B cell (primary cell): ENCODE data around the gene FAM120A. TPM values are rescaled to one million over a fixed set of nuclear protein-coding genes. Genes with fewer than 3 reads are reported as not detected.
A peak's percentile ranks its signal among the peaks of the same experiment; 100 is the strongest.

Experiments
- ATAC-seq: fragments of 200-7000 bp; cut with Tn5 transposase; one replicate; pipeline ENCODE4 v1.10.0; 2021; ENCODE audit warnings: low read depth, mild to moderate bottlenecking, moderate number of reproducible peaks, moderate library complexity
- CTCF ChIA-PET: fragments of 350-600 bp; sonication (Branson Sonifier 250); formaldehyde crosslinking; loops from one replicate; lab custom pipeline; 2021; ENCODE audit warnings: antibody characterized with exemption, inconsistent platforms; lab: Charles Lee
- POLR2A ChIA-PET: fragments of 350-600 bp; sonication (Branson Sonifier 250); formaldehyde crosslinking; loops from one replicate; lab custom pipeline; 2021; ENCODE audit warnings: antibody characterized with exemption; lab: Charles Lee
- DNase-seq: peaks from one replicate; pipeline ENCODE4 v3.0.0; 2013
- H2AFZ ChIP-seq: 2 replicates; pipeline ENCODE4 v1.6.1; 2012; ENCODE audit warnings: mild to moderate bottlenecking, low read depth, low read length; ENCODE audit not compliant: insufficient read depth, poor library complexity, severe bottlenecking
- H3K27ac ChIP-seq, 2 donors: 1 replicate in 1 of 2; 2 replicates in 1 of 2; pipeline ENCODE4 v1.5.1; 2012 to 2013; ENCODE audit warnings: low read length in 2 of 2, mild to moderate bottlenecking in 2 of 2, moderate library complexity in 1 of 2
- H3K27me3 ChIP-seq, 4 experiments: fragments of 200-600 bp in 1 of 4; sonication (generic) in 1 of 4; replicated peaks in 1 of 4; 1 replicate in 2 of 4; 2 replicates in 2 of 4; pipeline versions ENCODE4 v1.6.1 to v1.7.0; 2013 to 2016; ENCODE audit warnings: low read length in 3 of 4, mild to moderate bottlenecking in 2 of 4, mixed read lengths in 1 of 4, moderate library complexity in 1 of 4; ENCODE audit not compliant: insufficient read depth in 4 of 4, control insufficient read depth in 3 of 4; ENCODE audit errors: control extremely low read depth in 1 of 4
- H3K36me3 ChIP-seq, 2 experiments: replicated peaks in 1 of 2; 1 replicate in 1 of 2; 2 replicates in 1 of 2; pipeline versions ENCODE4 v1.6.1 to v1.7.1; 2013; ENCODE audit warnings: low read length in 1 of 2; ENCODE audit not compliant: insufficient read depth in 2 of 2, control insufficient read depth in 1 of 2; ENCODE audit errors: control extremely low read depth in 1 of 2, extremely low read depth in 1 of 2
- H3K4me1 ChIP-seq, 2 donors: fragments of 200-600 bp in 1 of 2; sonication (generic) in 1 of 2; 1 replicate in 1 of 2; 2 replicates in 1 of 2; pipeline versions ENCODE4 v1.5.1 to v1.6.1; 2013 to 2017; ENCODE audit warnings: low read length in 2 of 2; ENCODE audit not compliant: control insufficient read depth in 2 of 2, insufficient read depth in 2 of 2
- H3K4me2 ChIP-seq: replicated peaks from 2 replicates; pipeline ENCODE3; 2012; ENCODE audit warnings: mild to moderate bottlenecking, low read depth, low read length; ENCODE audit not compliant: poor library complexity, severe bottlenecking
- H3K4me3 ChIP-seq, 5 experiments: fragments of 200-600 bp in 1 of 5; sonication (generic) in 1 of 5; 1 replicate in 3 of 5; 2 replicates in 2 of 5; pipeline versions ENCODE4 v1.5.1 to v1.7.0; 2011 to 2016; ENCODE audit warnings: low read length in 4 of 5, mild to moderate bottlenecking in 4 of 5, low read depth in 2 of 5, control low read depth in 1 of 5, moderate library complexity in 1 of 5; ENCODE audit not compliant: insufficient read depth in 1 of 5; ENCODE audit errors: control extremely low read depth in 1 of 5, extremely low read depth in 1 of 5
- H3K79me2 ChIP-seq: fragments of 200-600 bp; sonication (generic); one replicate; pipeline ENCODE4 v1.6.0; 2016; ENCODE audit warnings: low read length; ENCODE audit not compliant: control insufficient read depth, insufficient read depth
- H3K9ac ChIP-seq: fragments of 200-600 bp; sonication (generic); 2 replicates; pipeline ENCODE4 v1.6.1; 2017; ENCODE audit warnings: mild to moderate bottlenecking, low read length, moderate library complexity
- H3K9me3 ChIP-seq, 3 donors: one replicate each; pipeline versions ENCODE4 v1.6.1 to v1.7.1; 2013; ENCODE audit warnings: low read length in 2 of 3; ENCODE audit not compliant: control insufficient read depth in 2 of 3, insufficient read depth in 1 of 3; ENCODE audit errors: control extremely low read depth in 1 of 3
- H4K20me1 ChIP-seq: 2 replicates; pipeline ENCODE4 v1.6.0; 2012; ENCODE audit warnings: mild to moderate bottlenecking, low read length; ENCODE audit not compliant: insufficient read depth, control insufficient read depth, poor library complexity, severe bottlenecking
- H3K27ac Mint-ChIP-seq: one replicate; pipeline ENCODE4 v1.8.0; 2021; ENCODE audit warnings: mixed read lengths
- H3K27me3 Mint-ChIP-seq: one replicate; pipeline ENCODE4 v1.8.0; 2021; ENCODE audit warnings: mixed read lengths
- H3K4me1 Mint-ChIP-seq: one replicate; pipeline ENCODE4 v1.8.0; 2021; ENCODE audit warnings: mixed read lengths
- H3K4me3 Mint-ChIP-seq: one replicate; pipeline ENCODE4 v1.8.0; 2021; ENCODE audit warnings: mixed read lengths
- H3K9me3 Mint-ChIP-seq: one replicate; pipeline ENCODE4 v1.8.0; 2022; ENCODE audit warnings: mixed read lengths; ENCODE audit not compliant: insufficient read depth
- CTCF ChIP-seq: fragments of 200-600 bp; IDR thresholded peaks from one replicate; pipeline ENCODE4 v1.8.0; 2022; ENCODE audit warnings: antibody characterized with exemption, mild to moderate bottlenecking
- EZH2 ChIP-seq: IDR thresholded peaks from 2 replicates; pipeline ENCODE4 v1.6.1; 2012; ENCODE audit warnings: borderline replicate concordance, low read depth, mild to moderate bottlenecking, moderate library complexity, low read length; ENCODE audit not compliant: insufficient read depth, poor library complexity, severe bottlenecking
- WGBS: methylation state at CpG from one replicate; pipeline ENCODE4 v1.1.5; 2013; ENCODE audit warnings: missing lambda C conversion rate; ENCODE audit not compliant: insufficient coverage; 5-methylcytosine and 5-hydroxymethylcytosine counted together
- intact Hi-C: fragments of 100-400 bp; cut with micrococcal nuclease; formaldehyde crosslinking; loops from one replicate; pipeline ENCODE4 v1.10.0; 2022
- polyA plus RNA-seq: library from polyadenylated mRNA; depleted of rRNA; stranded (reverse); fragments of >200 nt; gene quantifications from 2 replicates; pipeline ENCODE4 v1.2.3, GENCODE V29; 2012
- total RNA-seq, 2 donors: library from RNA; stranded (reverse); fragments of 120-200 nt in 1 of 2; gene quantifications; 1 replicate in 1 of 2; 2 replicates in 1 of 2; pipeline versions ENCODE4 v1.2.3 to v1.2.4, GENCODE V29; 2013 to 2022

The FAM120A gene
- total and polyA plus RNA-seq, 2 donors (not counting 1 experiment from before 2014, with no cell fraction given), result 48.4 to 105 TPM

DNA sequence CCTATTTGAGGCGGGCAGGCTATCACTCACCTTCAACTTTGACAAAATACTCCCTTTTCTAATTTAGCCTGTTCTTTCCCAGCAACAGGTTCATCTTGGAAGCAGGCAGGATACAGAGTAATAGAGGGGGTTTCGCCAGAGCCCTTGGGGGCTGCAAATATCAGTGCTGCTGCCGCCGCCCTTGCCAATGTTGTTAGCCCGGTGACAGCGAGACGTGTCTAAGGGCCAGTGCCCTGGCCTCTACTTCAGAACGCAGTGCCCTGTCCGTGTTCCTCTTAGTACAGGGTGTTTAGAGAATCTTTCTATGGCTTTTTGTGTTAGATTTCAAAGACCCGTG is 1.2 kb downstream of the FAM120A start:
- 3% methylated on average over 9 of the region's 10 CpGs for WGBS
- no peaks in the 10 kb centered on the region for H4K20me1 ChIP-seq
- ATAC-seq (no peak), DNase-seq (no peak)
- peak overlapping the region; percentile 73 to 96 (median 84) for H3K4me3 ChIP-seq
- peaks cover 20 to 29% of the 10 kb centered on the region in 2 donors for H3K4me1 ChIP-seq
- Mint-ChIP-seq H3K4me1 (peaks cover 43% of the 10 kb centered on the region), H3K27me3 (no peaks in the 10 kb centered on the region), H3K9me3 (no peaks in the 10 kb centered on the region), H3K27ac (peak overlapping the region; percentile 93), H3K4me3 (peak overlapping the region; percentile 93)
- peak overlapping the region; percentile 65 to 79 for H3K27ac ChIP-seq
- H2AFZ ChIP-seq, result peak overlapping the region; percentile 76
- intact Hi-C loops, result loop anchor here (1.0 to 10.0 kb wide), 7 partner anchors 12 to 1335 kb away; partner anchors contain the start of genes CARD19, IPPK and SPTLC1
- peak overlapping the region; percentile 92 for H3K4me2 ChIP-seq
- no peaks in the 10 kb centered on the region for H3K9me3 ChIP-seq
- CTCF ChIA-PET, result interaction anchor here (1.0 to 2.4 kb wide), 3 partner anchors 11 to 113 kb away, joined by 6 to 14 read pairs (median 12); no protein-coding TSS in a partner anchor
- no peaks in the 10 kb centered on the region for H3K27me3 ChIP-seq
- peaks cover 2 to 10% of the 10 kb centered on the region in 2 experiments for H3K36me3 ChIP-seq
- no peak for TF ChIP-seq EZH2
- no peak for TF ChIP-seq CTCF
- POLR2A ChIA-PET, result interaction anchor here (0.8 to 4.4 kb wide), 2 partner anchors 11 to 39 kb away, joined by 3 to 24 read pairs; no protein-coding TSS in a partner anchor
- H3K9ac ChIP-seq, result peak overlapping the region; percentile 89
- peaks cover 63% of the 10 kb centered on the region for H3K79me2 ChIP-seq
